ENCODE measurements around the gene UNK.

UNK gene

DNA sequence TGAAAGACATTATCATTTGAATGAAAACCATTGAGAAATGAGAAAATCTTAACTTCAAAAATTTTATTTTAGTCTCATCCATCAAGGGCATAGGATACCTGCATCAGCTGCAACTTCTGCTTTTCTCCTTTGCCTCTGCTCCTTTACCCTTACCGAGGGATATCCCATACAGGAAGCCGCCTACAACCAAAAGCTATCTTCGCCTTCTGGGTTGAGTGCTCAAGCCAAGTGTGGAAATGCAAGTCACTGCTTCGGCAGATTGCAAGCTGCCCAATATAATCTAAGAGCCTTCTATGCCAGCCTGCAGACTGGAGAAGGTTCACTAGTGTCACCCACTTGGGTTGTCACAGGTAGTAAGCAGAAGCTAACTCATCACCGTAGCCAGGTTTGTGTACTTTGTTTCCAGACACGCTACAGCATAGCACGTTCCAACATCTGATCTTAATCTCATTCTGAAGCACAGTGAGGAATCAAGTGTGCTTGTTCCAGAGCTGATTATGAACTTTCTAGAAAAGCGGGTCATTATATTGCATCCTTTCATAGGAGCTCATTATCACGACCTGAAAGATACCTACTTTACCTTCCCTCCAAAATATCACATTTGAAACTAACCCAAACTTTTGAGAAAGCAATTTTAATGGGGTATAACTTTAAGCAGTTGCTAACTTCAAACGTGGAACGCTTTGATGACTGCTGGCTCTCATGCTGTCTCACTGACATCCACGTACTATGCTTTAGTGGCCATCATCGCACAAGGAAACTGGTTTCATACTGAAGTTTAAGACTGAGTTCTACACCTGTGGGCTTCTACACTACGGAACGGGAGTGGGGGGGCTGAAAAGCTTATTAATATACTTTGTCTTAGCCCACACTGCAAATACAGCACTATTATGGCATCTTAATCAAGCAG lies 8.0 kb upstream of the UNK start (continued):
- TF ChIP-seq, protein P1, sequence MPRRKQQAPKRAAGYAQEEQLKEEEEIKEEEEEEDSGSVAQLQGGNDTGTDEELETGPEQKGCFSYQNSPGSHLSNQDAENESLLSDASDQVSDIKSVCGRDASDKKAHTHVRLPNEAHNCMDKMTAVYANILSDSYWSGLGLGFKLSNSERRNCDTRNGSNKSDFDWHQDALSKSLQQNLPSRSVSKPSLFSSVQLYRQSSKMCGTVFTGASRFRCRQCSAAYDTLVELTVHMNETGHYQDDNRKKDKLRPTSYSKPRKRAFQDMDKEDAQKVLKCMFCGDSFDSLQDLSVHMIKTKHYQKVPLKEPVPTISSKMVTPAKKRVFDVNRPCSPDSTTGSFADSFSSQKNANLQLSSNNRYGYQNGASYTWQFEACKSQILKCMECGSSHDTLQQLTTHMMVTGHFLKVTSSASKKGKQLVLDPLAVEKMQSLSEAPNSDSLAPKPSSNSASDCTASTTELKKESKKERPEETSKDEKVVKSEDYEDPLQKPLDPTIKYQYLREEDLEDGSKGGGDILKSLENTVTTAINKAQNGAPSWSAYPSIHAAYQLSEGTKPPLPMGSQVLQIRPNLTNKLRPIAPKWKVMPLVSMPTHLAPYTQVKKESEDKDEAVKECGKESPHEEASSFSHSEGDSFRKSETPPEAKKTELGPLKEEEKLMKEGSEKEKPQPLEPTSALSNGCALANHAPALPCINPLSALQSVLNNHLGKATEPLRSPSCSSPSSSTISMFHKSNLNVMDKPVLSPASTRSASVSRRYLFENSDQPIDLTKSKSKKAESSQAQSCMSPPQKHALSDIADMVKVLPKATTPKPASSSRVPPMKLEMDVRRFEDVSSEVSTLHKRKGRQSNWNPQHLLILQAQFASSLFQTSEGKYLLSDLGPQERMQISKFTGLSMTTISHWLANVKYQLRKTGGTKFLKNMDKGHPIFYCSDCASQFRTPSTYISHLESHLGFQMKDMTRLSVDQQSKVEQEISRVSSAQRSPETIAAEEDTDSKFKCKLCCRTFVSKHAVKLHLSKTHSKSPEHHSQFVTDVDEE (CRISPR knock-in tag; IDR thresholded peaks at IDR 0.05), result peak; percentile 26; the same call in 1 of the 2 replicates
- TF ChIP-seq ZNF565 (CRISPR knock-in tag; conservative IDR thresholded peaks at IDR 0.05; ENCODE audit: low read depth) (peak; percentile 65), ZC3H10 (CRISPR knock-in tag; IDR thresholded peaks at IDR 0.05) (peak; percentile 54; the same call in 1 of the 2 replicates), ESRRG (CRISPR knock-in tag; IDR thresholded peaks at IDR 0.05) (peak; percentile 86), ZNF8 (CRISPR knock-in tag; IDR thresholded peaks at IDR 0.05) (peak; percentile 11; the same call in 1 of the 2 replicates), GLIS3 (CRISPR knock-in tag; IDR thresholded peaks at IDR 0.05) (peak; percentile 93), RARB (CRISPR knock-in tag; IDR thresholded peaks at IDR 0.05) (peak; percentile 21; the same call in 1 of the 2 replicates)
- TF ChIP-seq, protein P2, sequence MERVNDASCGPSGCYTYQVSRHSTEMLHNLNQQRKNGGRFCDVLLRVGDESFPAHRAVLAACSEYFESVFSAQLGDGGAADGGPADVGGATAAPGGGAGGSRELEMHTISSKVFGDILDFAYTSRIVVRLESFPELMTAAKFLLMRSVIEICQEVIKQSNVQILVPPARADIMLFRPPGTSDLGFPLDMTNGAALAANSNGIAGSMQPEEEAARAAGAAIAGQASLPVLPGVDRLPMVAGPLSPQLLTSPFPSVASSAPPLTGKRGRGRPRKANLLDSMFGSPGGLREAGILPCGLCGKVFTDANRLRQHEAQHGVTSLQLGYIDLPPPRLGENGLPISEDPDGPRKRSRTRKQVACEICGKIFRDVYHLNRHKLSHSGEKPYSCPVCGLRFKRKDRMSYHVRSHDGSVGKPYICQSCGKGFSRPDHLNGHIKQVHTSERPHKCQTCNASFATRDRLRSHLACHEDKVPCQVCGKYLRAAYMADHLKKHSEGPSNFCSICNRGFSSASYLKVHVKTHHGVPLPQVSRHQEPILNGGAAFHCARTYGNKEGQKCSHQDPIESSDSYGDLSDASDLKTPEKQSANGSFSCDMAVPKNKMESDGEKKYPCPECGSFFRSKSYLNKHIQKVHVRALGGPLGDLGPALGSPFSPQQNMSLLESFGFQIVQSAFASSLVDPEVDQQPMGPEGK (CRISPR knock-in tag; IDR thresholded peaks at IDR 0.05; ENCODE audit: borderline replicate concordance), result peak; percentile 9
- TF ChIP-seq, protein P3, sequence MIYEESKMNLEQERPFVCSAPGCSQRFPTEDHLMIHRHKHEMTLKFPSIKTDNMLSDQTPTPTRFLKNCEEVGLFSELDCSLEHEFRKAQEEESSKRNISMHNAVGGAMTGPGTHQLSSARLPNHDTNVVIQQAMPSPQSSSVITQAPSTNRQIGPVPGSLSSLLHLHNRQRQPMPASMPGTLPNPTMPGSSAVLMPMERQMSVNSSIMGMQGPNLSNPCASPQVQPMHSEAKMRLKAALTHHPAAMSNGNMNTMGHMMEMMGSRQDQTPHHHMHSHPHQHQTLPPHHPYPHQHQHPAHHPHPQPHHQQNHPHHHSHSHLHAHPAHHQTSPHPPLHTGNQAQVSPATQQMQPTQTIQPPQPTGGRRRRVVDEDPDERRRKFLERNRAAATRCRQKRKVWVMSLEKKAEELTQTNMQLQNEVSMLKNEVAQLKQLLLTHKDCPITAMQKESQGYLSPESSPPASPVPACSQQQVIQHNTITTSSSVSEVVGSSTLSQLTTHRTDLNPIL (CRISPR knock-in tag; IDR thresholded peaks at IDR 0.05; ENCODE audit: low read depth), result no peak; the same call in 1 of the 2 replicates

DNA sequence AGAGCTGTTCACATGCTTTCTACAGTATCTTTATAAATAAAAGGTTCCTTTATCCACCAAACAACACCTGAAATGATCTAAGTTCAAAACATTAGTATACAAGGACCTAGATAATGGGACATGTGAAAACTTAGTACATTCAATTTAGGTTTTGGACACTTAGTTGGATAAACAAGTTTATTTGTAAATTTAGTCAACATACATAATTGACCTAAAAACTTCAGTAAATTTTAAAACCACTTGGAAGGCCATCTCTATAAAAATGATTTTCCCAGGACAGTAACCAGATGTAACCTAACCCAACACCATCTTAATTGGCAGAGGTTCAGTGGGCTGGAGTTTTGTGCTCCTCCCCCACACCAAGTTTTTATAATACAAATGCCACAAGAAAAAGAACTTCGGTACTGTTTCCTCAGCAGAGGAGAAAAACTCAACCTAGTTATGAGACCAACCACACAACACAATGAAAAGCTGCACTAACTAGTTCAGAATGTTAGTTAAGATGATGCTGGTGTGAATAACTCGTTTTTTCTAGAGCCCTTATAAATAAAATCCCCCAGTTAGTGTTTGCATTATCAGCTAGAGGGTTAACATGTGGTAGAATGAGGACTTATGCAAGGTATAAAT lies 7.2 kb upstream of the UNK start:
- TF ChIP-seq, protein P1 (CRISPR knock-in tag; IDR thresholded peaks at IDR 0.05), result no peak
- TF ChIP-seq ZNF70 (CRISPR knock-in tag; IDR thresholded peaks at IDR 0.05), result no peak
- TF ChIP-seq, protein P4, sequence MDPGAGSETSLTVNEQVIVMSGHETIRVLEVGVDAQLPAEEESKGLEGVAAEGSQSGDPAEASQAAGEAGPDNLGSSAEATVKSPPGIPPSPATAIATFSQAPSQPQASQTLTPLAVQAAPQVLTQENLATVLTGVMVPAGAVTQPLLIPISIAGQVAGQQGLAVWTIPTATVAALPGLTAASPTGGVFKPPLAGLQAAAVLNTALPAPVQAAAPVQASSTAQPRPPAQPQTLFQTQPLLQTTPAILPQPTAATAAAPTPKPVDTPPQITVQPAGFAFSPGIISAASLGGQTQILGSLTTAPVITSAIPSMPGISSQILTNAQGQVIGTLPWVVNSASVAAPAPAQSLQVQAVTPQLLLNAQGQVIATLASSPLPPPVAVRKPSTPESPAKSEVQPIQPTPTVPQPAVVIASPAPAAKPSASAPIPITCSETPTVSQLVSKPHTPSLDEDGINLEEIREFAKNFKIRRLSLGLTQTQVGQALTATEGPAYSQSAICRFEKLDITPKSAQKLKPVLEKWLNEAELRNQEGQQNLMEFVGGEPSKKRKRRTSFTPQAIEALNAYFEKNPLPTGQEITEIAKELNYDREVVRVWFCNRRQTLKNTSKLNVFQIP (CRISPR knock-in tag; IDR thresholded peaks at IDR 0.05; ENCODE audit: borderline replicate concordance, low read depth), result peak; percentile 65; the same call in 1 of the 2 replicates
- TF ChIP-seq ZNF565 (CRISPR knock-in tag; conservative IDR thresholded peaks at IDR 0.05; ENCODE audit: low read depth), result no peak
- no peak for TF ChIP-seq ISL1 (CRISPR knock-in tag; IDR thresholded peaks at IDR 0.05)
- TF ChIP-seq, protein P5, sequence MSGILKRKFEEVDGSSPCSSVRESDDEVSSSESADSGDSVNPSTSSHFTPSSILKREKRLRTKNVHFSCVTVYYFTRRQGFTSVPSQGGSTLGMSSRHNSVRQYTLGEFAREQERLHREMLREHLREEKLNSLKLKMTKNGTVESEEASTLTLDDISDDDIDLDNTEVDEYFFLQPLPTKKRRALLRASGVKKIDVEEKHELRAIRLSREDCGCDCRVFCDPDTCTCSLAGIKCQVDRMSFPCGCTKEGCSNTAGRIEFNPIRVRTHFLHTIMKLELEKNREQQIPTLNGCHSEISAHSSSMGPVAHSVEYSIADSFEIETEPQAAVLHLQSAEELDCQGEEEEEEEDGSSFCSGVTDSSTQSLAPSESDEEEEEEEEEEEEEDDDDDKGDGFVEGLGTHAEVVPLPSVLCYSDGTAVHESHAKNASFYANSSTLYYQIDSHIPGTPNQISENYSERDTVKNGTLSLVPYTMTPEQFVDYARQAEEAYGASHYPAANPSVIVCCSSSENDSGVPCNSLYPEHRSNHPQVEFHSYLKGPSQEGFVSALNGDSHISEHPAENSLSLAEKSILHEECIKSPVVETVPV (CRISPR knock-in tag; IDR thresholded peaks at IDR 0.05), result peak; percentile 65
- TF ChIP-seq, protein P3 (CRISPR knock-in tag; IDR thresholded peaks at IDR 0.05; ENCODE audit: low read depth), result peak; percentile 54
- TF ChIP-seq ZNF8 (CRISPR knock-in tag; IDR thresholded peaks at IDR 0.05), result 0 out of 2 replicates have a peak, but pooled peaks have one; percentile 21
- no peak; the same call in 1 of the 2 replicates for TF ChIP-seq TCF4 (CRISPR knock-in tag; IDR thresholded peaks at IDR 0.05; ENCODE audit: borderline replicate concordance)
- TF ChIP-seq, protein P2 (CRISPR knock-in tag; IDR thresholded peaks at IDR 0.05; ENCODE audit: borderline replicate concordance), result 0 out of 2 replicates have a peak, but pooled peaks have one; percentile 24
- peak; percentile 10; the same call in 1 of the 2 replicates for TF ChIP-seq TOX (CRISPR knock-in tag; IDR thresholded peaks at IDR 0.05; ENCODE audit: borderline replicate concordance)
- no peak; the same call in 1 of the 2 replicates for TF ChIP-seq ARNTL (CRISPR knock-in tag; IDR thresholded peaks at IDR 0.05; ENCODE audit: borderline replicate concordance, low read depth)
- TF ChIP-seq RARB (CRISPR knock-in tag; IDR thresholded peaks at IDR 0.05), result peak; percentile 73
- no peak for TF ChIP-seq OSR1 (CRISPR knock-in tag; IDR thresholded peaks at IDR 0.05)
- no peak for ATAC-seq

Measured in SK-N-SH treated with all-trans-retinoic acid at 6 μM for 48 hours (cell line).